ENCODE measurements around the gene C22orf15.

Gene C22orf15

GRCh38 chr22:23751441-23751996 is 11.3 kb upstream of the C22orf15 start:
- no peak for DNase-seq

- no peak for DNase-seq
Measured at GRCh38 chr22:23752090-23752691, 10.6 kb upstream of the C22orf15 start.

DNA sequence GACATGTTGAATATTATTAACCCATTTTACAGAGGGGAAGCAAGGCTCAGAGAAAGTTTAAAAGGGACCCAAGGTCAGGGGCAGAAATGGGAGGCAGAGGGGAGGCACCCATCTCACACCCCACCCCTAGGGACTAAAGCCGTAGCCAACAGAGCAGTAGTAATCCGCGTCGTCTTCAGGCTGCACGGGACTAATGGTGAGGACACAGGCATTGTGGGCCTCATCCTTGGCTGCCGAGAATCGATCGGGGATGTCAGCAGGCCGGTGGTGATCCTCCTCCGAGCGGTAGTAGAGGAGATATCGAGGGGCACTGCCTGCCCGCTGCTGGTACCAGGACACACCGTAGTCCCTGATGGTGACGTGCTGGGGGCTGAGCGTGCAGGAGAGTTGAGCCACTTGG is 10.0 kb upstream of the C22orf15 start:
- no peak for DNase-seq

DNA sequence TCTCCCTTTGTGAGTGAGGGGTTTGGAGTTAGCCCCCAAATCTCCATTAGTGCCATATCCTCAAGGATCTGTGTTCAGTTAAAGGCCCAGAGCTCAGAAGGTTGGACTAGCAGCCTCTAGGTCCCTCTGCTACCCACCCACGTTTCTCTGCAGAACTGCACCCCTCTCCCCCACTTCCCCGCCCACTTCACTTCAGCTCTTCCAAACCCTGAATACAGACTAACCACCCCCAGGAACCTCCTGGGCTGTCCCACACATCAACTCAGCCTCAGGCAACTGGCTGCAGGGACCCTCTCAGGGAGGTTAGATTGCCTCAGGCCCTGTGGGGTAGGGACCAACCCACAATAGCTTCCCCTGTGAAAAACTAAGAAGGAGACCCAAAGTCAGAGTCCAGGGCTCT is 9.4 kb upstream of the C22orf15 start:
- no peak for DNase-seq

- no peak for DNase-seq
Measured at GRCh38 chr22:23754220-23754919, 8.4 kb upstream of the C22orf15 start, which contains the start of gene VPREB3. Gene VPREB3 (minus strand): TSS chr22:23754425. CDS start chr22:23754363, 62 bp downstream.

GRCh38 chr22:23754980-23755636 is 7.7 kb upstream of the C22orf15 start:
- DNase-seq, result no peak

GRCh38 chr22:23755711-23756110 is 7.1 kb upstream of the C22orf15 start:
- DNase-seq, result no peak

GRCh38 chr22:23756891-23757290 is 5.9 kb upstream of the C22orf15 start:
- no peak for DNase-seq

GRCh38 chr22:23759566-23759965 is 3.2 kb upstream of the C22orf15 start:
- no peak for DNase-seq

DNA sequence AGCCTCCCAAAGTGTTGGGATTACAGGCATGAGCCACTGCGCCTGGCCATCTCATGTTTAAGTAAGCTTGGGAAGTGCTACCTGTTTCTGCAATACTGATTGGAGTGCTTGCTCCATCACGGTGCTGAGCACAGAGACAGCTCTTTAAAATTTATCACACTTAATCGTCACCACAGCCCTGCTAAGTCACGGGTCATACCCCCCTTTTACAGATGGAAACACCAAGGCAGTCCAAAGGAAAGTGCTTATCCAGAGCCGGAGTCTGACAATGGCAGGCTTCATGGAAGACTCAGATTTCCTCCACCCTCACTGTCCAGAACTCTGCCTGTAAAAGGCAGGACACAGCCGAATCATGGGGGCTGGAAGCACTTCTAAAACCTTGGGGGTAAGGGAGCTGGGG is 2.7 kb upstream of the C22orf15 start:
- no peak for DNase-seq

GRCh38 chr22:23763579-23763945 is 772 bp downstream of the C22orf15 start:
- peak; percentile 59 for DNase-seq

DNA sequence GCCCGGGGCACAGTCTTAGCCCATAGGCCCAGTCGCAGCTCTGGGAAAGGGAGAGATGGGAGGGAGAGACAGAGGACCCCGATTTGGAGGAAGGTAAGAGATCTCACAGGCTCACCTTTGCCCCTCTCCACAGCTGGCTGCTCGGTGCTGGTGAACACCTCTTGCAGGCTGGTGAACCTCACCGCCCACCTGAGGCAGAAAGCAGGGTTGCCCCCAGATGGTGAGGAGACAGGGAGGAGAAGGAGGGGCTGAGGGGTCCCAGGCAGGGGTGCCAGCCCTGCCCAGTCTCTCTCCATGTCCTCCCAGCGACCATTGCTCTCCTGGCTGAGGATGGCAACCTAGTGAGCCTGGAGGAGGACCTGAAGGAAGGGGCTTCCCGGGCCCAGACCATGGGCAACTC is 1.2 kb downstream of the C22orf15 start:
- no peak for DNase-seq

DNA sequence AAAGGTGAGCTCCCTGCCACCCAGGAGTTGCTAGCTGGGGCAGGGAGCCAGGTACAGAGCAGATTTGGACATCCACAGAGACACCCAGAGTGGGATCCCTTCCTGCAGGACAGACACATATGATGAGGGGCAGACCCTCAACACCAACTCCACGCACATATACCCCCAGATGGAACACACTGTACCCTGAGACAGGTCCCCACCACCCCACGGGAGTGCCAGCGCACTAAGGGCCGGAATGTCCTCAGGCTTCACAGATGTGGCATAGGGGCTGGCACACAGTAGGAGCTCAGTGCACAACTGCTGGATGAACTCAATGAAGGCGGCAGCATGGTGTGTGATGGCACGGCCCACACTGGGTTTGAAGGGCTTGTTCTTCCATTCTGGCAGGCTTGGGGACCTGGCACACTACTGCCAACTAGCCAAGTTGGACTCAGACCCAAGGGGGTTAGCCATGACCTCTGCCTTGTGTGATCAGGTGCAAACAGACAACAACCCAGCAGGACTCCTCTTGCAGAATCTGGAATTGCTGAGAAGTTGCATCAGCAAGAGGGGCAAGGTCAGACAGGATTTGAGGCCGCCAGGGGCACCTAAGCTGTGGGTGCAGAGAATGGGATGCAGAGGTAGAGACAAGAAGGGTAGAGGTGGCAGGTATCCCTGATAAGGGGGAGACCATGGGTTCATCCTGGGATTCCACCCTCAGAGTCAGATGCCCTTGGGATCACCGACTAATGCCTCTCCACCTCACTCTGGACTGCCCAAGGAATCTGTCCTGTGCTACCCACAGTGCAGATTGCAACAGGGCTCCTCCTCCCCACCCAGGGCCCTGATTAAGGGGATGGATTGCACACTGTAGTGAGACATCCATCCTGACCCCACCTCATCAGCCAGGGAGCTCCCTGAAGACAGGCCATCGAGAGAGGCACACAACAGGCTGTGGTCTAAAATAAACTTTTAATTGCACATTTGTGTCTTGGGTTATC is 2.4 kb downstream of the C22orf15 start:
- no peak for DNase-seq

DNA sequence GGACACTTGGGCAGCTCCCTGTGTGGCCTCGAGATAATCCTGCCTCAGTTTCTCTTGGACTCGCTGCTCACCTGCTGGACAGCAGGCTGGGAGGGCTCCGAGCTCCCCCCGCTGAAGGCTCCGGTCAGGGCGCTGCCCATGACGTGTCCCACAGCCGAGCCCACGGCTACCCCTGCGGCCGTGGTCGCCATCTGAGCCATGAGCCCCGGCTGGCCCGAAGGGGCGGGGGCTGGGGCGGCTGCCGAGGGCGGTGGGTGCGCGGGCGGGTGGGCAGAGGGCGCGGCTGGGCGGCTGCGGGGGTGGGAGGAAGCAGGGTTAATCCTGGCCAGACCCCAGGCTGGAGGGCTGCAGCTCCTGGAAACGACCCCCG is 4.5 kb downstream of the C22orf15 start:
- DNase-seq, result no peak

DNA sequence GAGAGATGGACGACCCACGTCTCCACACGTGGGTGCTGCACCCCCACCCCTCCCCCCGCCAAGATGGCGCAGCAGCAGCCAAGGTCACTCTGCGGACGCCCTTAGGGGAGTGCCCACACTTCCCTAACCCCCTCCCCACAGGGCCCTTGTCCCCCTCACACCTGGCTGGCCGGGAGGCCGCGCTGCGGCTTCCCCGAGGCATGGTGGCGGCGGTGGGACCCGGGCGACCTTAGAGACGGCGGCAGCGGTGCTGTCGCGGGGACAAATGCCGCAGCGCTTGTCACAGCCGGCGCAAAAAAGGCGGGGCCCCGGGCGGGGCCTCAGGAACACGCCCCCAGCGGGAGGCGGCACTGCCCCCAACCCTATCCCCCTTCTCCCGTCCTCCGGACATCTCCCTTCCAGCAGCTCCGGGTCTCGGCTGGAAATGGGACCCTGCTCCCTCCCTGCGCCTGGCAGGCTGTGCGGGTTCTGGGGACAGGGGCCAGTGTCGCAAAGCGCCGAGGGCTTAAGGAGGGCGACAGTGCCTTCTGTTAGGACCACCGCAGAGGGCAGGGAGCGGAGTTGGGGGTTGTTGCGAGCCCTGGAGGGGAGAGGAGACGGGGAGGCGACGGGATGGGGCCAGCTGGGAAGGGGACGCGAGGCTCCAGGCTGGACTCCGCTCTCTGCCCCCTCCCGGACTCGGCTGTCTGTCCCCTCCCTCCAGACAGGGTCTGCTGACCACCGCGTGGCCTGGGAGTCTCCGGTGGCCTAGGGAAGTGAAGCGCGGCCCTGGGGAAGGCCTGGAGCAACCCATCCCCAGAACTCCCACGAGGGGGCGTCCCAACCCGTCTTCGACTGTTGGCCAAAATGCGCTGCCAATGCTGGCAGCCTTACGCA is 5.1 kb downstream of the C22orf15 start, which contains the start of gene CHCHD10:
Gene CHCHD10 (minus strand): TSS at position 300 of the 876 bp plus-strand sequence. CDS start 98 bp downstream, at position 202.
- DNase-seq, result peak; percentile 83

DNA sequence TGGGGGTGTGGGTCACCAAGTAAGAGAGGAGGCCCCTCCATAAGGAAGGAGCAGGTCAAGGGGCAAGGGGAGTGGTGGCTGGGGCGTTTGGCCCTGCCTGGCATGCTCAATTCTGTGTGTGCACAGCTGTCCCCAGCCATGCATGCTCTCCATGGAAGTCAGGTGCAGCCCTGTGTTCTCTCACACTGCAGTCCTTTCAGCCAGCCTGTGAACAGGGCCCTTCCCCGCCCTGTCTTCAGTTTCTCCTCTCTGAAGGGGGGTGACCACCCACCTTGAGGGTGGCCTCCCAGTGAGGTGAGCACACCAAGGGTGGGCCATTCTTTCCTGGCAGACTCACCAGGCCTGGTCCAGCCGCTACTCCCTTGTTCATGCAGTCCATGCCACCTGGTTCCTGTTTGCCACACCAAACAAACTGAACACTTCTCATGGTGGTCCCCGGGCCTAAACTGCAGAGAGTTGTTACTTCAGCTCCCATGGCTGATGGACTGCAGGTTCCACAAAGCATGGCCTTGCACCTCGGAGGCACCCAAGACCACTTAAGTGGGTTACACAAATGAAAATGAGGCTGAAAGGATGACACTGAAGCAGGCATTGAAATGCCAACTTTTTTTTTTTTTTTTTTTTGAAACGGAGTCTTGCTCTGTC is 6.7 kb downstream of the C22orf15 start:
- no peak for DNase-seq

DNA sequence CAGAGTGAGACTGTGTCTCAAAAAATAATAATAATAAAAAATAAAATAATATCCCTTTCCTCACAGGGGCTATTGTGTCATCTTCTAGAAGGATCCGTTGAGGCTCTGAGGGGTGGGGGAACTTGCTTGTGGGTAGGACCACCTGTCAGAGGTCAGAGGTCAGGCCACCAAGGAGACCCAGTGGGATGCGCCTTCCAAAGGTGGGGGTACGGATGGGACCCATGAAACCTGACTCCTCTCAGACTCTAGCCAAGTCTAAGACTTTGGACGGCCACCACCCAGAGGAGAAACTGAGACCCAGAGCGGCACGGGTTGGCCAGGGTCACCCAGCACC is 9.5 kb downstream of the C22orf15 start:
- DNase-seq, result no peak

GRCh38 chr22:23772649-23773473 is 10.1 kb downstream of the C22orf15 start, which contains the start of gene MMP11:
Gene MMP11 (plus strand): TSS chr22:23772849. CDS start chr22:23772871, 22 bp downstream.
- DNase-seq, result peak; percentile 52

DNA sequence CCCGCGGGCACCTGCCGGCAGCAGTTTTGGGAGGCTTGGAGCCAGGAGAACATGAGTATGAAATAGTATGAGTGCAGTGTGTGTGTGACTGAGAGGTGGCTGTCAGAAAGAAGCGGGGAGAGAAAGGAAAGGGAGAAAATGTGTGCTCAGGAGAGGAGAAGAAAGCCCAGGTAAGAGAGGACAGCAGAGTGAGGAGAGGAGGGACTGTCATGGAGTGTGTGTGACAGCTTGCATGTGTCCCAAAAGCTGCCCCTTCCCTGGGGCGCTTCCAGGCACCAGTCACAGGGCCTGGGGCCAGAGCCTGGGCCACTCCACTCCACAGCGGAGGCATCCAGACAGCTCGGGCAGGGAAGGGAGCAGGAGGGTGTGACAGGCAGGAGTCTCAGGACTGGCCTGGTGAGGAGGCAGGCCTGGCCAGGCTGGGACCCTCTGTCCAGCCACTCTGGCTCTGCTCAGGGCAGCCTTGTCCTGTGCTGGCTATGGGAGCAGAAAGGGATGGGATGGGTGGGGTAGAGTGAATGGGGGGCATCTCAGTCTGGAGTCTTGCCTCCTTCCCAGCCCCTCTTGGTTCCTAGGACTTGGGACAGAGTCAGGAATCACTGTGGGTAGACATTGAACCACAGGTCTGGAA is 10.8 kb downstream of the C22orf15 start:
- DNase-seq, result no peak
